Stimulated activated CD4-positive, alpha-beta T cell treated with anti-CD3 and anti-CD28 coated beads, Interleukin-4, amount 100 ng/mL, for 1 hour (primary cell): ENCODE data around the gene TRIM63.

ENCODE experiments used
- DNase-seq: peaks from one replicate; pipeline ENCODE4 v3.0.0-alpha.2; 2020

Gene TRIM63

DNA sequence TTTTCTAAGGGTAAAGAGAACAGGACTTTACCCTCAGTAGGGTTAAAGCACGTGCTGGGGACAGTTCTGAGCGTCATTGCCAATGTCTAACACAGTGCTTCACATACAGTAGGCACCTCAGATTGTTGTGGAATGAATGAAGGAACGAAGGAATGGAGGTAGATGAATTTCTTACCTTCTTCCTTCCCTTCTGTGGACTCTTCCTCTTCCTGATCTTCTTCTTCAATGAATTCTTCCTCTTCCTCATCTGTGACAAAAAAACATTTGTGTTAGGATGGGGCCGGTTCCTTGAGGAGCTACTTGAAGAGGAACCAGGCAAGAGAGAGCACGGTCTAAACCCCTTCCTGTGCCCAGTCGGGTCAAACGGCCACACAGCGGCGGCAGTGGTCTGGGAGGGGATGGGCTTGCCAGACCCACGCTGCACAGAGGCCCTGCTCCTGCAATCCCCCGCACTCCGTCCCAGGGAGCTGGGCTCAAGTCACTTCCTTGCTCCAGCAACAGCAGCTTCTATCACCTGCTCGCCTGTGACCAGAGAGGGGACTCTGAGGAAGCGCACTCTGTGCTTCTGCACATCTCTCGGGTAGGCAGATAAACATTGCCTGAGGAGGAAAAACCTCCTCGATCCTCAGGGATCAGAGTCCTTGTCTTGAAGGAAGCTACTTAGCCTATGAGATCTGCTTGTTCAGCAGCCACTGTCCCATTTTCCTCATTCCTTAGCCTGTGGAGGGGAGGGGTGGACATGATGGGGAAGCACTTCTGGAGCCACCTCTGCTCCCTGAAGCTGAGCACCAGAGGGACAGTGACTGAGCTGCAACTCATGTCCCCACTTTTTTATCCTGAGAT, 13.5 kb downstream of the TRIM63 start:
- DNase-seq: no peak

DNA sequence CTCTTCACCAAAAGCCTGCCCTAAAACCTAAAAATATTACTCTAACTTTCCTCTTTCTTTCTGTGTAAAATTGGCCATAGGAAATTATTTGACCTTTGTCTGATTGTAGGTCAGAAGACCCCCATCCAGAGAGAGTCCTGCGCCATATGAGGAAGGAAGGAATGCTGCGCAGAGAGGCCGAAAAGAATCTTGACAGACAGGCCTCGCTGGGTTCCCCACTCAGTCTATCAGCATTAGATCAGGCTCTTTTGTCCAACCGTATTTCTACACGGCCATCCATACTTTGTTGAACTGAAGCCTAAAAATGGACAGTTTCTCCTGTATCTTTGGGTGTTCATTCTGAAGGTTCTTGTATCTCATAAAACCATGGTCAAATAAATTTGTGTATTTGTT, 17.2 kb downstream of the TRIM63 start:
- no peak for DNase-seq

DNA sequence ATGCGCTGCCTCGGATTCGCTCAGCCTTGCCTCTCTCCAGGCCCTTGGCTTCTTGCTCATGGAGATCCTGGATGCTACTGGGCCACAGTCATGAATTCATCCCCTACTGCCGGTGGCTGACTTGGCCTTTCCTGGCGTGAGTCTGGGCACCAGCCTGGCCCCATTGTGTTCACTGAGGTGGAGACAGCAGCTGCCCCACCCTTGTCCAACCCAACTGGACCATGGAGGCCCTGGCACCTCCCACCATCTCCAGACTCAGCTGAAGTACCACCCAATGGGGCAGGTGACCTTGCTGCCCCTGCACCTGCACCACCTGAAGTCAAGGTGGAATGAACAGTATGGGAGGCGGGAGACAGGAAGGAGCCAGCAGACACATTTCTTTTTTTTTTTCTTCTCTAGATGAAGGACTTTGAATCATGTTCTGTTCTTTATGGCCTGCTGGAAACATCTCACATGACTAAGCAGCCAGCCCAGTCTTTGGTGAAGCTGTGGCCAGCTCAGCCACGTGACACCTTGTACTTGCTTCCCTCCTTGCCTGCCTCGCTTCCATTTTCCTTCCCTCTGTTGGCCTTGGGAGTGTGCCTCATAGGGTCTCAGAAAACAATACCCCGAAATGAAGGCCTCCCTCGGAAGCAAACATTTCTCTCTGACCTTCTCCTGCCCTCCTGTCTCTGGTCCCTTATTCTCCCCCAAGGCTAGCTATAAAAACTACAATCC, 17.7 kb downstream of the TRIM63 start:
- DNase-seq: no peak

DNA sequence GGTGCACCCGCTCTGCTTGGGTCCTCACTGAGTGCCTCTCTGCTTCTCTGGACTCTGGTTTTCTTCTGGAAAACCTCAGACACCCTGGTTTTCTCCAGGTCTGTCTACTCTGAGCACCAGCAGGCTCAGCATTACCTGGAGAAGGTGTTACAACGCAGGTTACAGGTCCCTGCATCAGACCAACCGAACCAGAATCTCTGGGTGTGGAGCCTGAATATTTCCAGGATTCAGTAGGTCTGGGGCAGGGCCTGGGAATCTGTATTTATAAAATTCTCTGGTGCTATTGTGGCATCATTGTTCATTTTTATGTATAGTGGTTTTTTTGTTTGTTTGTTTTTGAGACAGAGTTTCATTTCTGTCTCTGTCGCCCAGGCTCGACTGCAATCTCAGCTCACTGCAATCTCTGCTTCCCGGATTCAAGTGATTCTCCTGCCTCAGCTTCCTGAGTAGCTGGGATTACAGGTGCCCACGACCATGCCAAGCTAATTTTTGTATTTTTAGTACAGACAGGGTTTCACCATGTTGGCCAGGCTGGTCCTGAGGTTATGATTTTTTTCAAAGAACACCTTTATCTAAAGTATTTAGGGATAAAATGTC, 20.1 kb downstream of the TRIM63 start:
- DNase-seq: no peak

DNA sequence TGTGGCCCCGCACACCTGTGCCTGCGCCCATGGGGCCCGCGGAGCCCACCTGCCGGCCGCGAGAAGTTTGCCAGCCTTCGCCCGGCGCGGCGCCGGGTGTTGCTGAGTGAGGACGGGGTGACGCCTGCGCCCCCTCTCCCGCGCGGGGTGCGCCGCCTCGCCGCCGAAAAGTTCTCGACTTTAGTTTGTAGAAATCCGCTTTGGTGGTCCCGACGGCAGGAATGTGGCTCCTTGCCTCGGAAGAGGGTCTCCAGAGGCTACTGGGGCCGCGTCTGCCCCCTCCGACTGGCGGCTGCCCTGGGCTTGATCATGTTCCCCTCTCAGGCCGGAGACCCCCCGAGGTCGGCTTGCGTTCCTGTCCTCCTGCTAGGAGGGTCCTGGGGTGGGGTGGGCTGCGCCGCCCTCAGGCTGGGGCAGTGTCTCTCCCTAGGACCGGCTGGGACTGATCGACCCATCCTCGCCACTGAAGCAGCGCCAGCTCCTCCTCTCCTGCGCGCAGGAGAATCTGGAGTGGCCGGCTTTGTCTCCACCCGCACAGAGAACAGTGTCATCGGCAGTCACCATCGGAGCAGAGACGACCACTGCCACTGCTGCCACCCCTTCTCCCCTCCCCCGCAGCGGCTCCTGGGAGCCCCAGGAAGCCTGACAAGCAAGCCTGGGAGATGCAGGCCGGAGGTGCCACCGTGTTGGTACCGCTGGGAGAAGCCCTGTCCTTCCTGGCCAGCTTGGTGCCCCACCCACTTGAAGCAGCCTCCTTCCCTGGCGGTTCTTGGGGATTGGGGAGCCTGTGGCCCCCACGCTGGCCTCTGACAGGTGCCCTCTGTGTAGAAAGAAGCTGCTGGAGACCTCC, 21.0 kb downstream of the TRIM63 start:
- no peak for DNase-seq

DNA sequence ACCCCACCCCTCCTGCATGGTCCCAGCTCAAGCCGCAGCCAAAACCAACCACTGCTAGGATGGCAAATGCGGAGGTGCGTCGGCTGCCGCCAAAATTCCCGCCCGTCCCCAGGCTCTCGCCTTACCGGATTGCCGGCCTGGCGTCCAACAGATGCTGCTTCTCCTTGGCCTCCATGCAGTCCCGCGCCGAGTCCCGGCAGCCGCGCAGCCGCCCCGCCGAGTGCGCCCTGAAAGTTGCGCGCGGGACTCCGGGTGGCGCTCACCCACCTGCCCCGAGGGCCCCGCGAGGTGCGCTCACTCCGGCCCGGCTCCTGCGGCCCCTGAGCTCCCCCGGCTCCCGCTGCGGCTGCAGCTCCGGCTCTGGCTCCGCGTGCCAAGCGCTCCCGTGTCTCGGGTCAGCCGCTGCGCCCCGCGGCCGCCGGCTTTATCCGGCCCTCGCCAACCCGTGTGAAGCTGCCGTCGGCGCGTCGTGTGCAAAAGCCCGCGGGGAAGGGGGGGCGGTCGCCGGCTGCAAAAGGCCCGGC, 21.6 kb downstream of the TRIM63 start, which contains the start of gene SLC30A2:
TSS of gene SLC30A2 (minus strand) at position 397 of the 524 bp plus-strand sequence. CDS start at position 175, 222 bp downstream.
- DNase-seq: no peak

DNA sequence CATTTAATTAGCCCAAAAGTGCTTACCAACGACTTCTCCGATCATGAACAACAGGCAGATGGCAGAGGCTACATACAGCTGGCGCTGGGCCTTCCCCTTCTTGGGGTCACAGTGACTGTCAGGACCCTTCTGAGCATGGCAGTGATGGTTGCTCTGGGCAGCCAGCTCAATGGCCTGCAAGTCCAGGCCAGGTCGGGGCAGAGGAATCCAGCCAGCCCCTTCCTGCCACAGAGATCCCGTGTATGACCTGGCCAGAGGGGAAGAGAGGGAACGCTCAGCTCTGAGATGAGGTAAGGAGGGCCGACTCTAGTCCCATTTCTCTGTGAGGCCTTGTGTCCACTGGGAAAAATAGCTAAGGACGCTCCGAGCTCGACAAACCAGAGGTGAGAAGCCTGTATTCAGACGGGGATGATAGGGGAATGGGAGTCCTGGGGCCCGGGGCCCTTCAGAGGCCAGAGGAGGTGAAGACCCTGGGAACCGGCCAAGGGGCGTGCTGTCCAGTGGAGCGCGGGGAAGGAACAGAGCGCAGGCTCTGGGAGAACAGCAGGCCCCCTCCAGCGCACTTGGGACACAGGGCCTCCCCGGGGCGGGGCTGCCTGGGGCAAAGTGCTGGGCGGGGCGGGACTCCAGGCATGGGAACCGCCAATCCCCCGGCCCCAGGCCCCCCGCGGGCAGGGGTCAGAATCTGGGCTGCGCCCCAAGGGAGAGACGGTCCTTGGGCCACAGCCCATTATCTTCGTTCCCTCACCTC, 22.3 kb downstream of the TRIM63 start:
- no peak for DNase-seq

DNA sequence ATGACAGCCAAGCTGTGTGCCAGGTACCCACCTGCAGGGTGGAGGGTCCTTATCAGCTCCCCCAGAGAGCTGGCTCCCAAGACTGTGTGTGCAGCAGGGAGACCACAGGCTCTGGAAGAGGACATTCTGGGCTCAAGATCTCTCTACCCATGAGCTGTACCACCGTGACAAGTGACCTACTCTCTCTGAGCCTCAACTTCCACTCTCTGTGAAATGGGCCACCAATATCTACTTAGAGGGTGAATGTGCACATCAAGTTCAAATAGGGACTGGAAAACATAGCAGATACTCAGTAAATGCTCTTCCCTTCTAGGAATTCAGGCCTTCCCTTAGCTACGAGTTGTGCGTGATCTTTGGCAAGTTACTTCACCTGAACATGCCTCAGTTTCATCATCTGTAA, 23.0 kb downstream of the TRIM63 start:
- DNase-seq: no peak

DNA sequence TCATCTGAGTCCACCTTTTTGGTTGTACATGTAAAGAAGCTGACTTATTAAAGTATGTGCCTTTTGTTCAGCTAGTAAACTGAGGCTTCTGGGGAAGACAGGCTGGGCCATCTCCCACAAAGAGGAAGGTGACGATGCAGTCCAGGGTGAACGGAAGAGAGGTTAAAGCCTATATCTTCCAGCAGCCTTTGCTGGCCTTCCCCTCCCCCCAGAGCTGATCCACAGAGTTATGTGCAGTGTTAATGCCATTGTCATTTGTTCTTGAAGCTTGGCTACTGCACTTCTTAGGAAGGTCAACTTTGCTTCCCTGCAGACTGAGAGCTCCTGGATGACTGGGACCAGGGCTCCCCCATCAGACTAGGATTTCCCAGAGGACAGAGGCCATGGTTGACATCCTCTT, 23.7 kb downstream of the TRIM63 start:
- DNase-seq: no peak

DNA sequence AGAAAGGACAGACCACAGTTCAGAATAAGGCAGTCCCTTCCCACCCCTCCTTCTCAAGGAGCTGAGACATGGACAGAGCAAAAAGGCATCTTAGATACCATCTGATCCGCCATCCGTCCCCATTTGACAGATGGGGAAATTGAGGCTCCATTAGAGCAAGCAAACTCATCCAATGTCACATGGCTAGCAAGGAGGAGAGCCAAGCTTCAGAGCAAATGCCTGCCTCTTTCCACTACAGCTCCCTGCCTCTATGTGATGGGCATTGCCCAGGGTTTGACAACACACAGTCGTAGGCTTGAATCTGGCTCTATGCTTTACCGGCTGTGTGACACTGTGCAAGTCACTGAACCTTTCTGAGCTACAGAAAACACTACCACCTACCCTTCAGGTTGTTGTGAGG, 25.5 kb downstream of the TRIM63 start:
- no peak for DNase-seq

DNA sequence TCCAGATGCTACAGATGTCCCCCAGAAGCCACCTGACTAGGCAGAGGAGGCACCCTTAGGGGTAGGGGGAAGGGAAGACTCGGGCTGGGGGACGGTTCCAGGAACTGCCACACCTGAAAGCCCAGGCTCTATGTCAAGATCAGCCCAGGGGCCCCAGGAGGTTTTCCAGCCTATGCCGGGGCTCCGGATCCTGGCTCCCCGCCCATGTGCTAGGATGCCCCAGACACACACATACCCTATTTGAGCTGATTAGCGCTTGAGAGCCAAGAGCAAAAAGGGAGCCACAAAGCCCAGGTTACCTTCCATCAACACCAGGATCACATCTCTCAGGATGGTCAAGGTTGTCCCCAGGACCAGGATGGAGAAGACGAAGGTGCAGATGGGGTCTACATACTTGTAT, 26.0 kb downstream of the TRIM63 start:
- no peak for DNase-seq

DNA sequence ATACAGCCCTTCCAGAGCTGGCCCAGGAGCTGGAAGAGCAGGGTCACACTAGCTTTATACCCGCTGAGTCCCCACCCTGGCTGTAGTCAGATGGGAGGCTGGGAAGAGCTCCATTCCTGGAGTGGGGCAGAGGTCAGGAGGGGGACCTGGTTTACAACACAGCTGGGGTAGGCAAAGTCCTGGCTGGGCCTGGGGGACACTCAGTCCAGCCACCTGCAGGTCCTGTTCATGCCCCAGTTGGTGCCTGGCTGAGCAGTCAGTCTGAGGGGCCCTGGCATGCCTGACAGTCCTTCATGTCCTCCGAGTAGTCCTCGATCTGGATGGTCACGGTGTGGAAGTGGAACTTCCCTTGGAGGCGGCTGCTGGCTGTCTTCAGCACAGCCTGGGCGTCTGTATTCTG, 28.5 kb downstream of the TRIM63 start:
- DNase-seq: no peak

DNA sequence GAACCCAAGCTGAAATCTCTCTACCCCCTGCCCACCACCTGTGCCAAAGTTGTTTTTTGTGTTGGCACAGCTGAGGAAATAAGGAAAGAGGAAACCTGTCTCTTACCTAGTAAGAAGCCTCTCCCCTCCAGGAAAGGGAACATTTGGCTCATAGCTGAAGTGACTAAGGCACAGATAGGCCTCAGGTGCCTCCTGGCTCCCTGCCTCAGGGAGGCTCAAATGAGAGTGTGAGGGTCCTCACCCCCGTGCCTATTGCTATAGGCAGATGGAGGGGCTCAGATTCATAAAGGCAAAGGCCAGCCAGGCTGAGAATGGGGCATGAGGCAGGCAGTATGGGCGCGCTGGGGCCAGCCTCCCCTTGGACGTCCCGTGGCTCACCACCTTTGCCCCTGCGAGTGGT, 29.0 kb downstream of the TRIM63 start:
- DNase-seq: no peak

DNA sequence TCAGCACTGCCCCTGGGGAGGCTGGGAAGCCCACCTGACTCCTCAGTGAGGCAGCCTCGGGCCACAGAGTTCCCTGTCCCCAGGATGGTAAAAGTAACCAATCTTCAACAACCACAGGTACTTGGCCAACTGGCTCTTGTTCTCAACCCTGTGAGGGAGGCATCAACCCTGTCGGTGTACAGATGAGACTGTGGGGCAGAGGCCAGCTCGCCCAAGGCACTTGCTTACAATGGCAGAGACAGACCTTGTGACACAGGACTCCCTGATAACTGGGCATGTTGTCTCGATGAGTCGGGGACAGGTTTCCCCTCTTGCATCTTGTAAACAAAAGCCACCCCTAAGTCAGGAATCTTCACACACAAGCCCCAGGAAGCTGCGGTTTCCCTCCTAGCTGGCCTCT, 29.5 kb downstream of the TRIM63 start:
- no peak for DNase-seq

DNA sequence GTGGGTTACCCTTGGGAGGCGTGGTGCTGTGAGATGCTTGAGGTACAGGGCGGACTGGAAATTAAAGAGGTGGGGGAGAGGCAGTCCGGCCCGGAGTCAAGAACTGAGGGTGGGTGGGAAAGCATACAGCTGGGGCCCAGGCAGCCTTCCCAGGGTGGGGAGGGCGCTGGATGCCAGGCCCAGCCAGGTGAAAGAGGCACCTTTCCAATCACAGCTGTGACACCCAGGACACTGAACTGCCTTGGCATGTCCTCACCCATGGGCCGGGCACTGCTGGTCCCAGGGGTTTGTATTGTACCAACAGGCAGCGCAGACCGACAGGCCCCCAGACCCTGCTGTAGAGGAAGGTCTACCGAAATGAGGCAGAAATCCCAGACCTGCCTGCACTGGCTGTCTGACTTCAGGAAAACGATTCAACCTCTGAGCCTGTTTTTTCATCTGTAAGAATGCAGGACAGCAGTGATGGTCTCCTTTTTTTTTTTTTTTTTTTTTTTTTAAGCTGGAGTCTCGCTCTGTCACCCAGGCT, 30.6 kb downstream of the TRIM63 start:
- no peak for DNase-seq

DNA sequence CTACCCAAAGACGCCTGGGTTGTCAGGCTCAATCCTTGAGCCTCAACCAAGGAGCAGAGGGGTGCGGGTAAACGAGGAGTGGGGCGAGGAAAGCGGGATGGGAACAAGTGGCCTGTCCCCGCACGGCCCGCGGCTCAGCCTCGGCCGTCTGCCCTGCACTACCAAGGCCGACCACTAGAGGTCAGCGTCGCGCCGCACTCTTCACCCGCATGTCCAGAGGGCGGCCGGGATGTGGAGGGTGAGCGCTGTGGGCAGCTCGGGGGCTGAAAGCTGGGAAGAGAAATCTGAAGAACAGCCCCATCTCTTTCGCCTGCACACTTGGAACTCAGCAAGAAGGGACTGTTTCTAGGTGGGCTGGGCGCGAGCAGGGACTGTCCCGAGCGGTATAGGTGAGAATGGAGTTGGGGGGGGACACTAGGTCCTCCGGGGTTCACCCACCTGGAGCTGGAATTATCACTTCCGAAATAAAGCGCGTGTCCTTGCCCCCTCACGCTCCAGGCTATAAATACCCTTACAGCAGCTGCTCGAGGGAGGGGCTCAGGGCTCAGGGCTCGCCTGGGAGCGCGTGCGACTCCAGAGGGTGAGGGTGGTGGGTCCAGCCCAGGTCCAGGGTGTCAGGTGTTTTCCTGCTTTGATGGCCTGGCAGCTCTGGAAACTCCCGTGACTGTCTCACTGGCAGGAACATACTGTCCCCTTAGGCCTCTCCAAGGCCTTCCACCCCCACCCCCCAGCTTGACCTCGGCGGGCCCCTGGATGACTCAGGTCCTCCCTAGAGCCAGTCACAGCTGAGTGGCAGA, 31.3 kb downstream of the TRIM63 start:
- peak; percentile 77 for DNase-seq

DNA sequence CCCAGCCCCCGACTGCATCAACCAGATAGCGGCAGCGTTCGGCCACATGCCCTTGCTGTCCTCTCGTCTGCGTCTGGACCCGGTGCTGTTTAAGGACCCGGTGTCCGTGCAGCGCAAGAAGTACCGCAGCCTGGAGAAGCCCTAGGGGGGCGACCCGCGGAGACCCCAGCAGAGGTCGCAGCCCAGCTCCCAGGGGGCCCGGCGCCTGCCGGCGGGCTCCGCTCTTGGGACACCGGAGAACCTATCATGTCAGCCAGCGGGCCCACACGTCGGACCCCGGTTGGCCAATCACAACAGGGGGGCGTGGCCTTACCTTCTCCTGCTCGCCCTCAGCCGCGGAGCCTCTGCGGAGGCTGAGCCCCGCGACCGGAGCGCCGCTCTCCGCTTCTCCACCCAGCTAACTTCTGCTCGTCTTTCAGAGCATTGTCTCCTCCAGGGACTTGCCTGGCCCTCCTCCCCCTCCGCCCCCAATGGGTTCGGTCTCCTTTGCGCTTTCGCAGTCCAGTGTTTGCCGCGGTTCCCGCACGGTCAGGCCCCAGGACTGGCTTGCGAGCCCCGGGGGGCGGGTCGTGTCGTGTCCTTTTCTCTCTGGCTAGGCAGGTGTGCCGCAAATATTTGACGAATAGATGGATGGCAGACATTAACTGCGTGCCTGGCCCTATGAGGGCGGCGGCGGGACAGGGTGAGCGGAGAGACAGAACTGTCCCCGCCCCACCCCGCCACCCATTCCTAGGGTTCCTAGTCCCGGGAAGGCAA, 32.0 kb downstream of the TRIM63 start:
- DNase-seq: peak; percentile 93

DNA sequence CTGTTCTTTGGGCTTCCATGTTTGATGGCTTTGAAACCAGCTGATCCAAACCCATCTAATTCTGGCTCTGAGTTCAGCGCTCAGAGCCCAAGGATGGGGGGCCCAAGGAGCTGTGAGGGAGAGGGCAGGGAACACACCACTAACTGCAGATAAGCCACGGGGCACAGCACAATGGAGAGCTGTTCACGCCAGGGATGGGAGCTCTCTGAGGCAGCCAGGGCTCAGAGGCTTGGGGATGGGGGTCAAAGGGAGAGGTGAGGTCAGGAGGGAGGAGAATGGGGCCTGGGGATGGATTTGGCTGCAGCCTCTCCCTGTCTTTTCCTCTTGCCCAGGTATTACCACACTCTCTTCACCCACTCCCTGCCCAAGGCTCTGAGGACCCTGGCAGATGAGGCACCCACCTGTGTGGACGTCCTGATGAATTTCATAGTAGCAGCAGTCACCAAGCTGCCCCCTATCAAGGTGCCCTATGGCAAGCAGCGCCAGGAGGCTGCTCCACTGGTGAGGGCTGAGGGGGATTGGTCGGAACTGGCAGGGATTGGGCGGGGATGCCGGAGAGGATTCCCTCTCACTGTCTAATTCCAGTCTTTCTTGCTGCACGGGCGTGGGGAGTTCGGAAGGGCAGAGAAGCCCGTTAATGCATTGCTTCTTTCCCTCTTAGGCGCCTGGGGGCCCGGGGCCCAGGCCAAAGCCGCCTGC, 32.8 kb downstream of the TRIM63 start:
- DNase-seq: no peak

DNA sequence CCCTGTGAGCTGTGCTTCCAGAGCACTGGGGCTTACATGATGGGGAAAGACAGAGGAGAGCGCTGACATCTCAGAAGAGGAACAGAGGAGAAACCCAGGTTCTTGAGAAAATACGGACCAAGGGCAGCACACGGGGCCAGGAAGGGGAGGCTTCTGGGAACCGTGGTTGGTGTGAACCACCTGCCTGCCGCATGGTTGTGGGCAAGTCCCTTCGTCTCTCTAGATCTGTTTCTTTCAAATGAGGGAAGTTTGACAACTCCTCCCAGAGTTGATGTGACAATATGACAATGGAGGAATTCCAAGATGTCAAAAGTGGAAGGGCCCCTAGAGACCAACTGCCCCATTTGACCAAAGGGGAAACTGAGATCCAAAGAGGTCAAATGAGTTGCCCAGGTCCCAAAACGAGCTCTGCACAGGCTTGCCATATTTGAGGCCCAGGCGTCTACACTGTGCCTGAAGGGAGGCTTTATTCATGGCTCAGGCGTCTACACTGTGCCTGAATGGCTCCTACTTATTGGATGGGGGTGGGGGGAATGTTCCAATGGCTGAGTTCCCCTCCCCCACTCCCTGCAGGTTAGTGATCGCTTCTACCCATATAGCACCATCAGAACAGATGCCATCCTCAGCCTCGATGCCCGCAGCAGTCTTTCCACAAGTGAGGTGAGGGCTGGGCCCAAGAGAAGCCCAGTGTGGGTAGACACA, 34.6 kb downstream of the TRIM63 start:
- no peak for DNase-seq
